GM19438 (cell line): ENCODE data around the gene MRGPRX3.

Experiments used
- ATAC-seq: cut with Tn5 transposase; IDR thresholded peaks from one replicate; pipeline ENCODE4 v1.9.1; 2021; ENCODE audit warnings: low read depth; ENCODE audit not compliant: unreplicated experiment

The MRGPRX3 gene

DNA sequence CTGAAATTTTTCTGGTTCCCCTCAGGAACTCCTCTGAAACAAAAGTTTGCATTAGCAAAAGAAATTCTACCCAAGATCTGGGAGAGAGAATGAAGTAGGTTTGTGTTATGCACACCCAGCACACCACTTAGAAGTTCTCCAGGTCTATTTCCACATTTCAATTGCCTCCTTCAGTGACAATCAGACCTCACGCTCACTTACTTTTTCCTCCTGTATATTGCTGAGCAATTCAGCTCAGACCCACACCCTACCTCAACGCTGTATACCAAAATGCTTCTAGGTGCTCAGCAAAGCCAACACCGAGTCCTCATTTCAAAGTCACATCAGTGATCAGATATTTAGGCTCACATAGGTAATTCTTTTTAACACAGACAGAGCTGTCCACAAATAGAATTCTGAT lies 19.2 kb downstream of the MRGPRX3 start:
- ATAC-seq, result no peak

DNA sequence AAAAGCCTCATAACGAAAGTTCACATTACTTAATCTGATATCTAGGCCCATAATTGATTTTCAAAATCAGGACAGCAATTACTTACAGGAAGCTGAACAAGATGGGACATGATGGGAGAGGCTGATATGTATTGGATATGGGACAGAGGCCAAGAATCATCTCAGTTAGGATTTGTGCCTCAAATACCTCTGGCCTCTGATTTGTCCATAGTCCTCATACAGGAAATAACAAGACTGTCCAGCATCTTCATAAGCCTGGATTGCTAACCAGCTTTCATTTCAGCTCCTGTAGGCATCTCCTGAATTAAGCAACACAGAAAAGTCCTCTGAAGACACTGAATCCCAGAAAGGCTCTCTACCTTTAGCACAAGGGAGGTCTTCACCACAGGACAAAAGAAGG lies 36.0 kb downstream of the MRGPRX3 start:
- ATAC-seq, result no peak

DNA sequence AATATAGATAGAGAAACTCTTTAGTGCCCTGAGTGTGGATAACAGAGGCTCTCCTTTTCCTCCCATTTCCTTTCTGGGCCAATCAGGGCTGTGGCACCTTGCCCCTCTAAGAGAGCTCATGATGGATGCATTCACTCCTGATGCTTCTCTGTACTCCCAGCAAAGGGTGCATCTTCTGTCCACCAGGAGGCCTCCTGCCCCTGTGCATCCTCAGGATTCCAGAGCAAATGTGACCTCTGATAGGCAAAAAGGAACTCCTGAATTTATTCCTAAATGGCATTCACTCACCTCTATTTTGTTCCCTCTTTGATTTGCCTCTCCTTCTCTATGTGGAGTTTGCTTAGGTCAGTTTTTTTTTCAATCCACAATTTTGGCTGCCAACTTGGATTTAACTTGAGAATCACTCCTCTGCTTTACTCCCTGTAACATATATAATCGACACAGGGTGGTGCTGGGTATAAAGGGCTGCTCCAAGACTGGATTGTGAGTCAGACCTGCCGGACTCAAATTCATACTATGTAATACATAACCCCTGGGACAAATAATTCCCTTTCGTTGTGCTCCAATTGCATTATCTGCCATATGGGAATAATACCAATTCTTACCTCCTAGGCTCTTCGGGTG lies 39.1 kb downstream of the MRGPRX3 start:
- no peak for ATAC-seq

DNA sequence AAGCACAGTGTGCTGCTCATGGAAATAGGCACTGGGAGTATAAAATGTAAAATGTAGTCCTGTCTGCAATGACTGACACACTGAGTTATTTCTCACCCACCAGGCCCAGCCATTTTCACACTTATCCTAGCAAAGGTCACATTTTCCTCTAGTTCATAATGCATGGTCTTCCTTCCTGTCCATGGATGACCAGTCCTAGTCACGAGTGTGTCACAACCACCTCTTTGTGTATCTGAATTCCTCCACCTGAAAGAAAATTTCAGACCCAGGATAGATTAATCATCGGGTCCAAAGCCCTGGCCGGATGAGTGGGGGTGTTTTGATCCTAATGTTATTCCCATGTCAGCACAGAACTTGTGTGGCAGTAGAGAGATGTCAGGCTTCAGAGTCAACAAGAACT lies 40.3 kb downstream of the MRGPRX3 start, which contains the start of gene MRGPRX4:
Gene MRGPRX4 (plus strand): TSS at position 172 of the 400 bp plus-strand sequence. CDS start 420 bp downstream, outside the sequence.
- no peak for ATAC-seq

DNA sequence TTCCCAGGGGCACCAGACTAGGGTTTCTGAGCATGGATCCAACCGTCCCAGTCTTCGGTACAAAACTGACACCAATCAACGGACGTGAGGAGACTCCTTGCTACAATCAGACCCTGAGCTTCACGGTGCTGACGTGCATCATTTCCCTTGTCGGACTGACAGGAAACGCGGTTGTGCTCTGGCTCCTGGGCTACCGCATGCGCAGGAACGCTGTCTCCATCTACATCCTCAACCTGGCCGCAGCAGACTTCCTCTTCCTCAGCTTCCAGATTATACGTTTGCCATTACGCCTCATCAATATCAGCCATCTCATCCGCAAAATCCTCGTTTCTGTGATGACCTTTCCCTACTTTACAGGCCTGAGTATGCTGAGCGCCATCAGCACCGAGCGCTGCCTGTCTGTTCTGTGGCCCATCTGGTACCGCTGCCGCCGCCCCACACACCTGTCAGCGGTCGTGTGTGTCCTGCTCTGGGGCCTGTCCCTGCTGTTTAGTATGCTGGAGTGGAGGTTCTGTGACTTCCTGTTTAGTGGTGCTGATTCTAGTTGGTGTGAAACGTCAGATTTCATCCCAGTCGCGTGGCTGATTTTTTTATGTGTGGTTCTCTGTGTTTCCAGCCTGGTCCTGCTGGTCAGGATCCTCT lies 41.0 kb downstream of the MRGPRX3 start:
- no peak for ATAC-seq
